Measurements from ENCODE around the gene PPP3CA. TPM values are rescaled to one million over a fixed set of nuclear protein-coding genes. Genes with fewer than 3 reads are reported as not detected.

PPP3CA gene
- total and polyA plus RNA-seq, 4 donors: 13.5 to 72.0 (median 30.7) TPM

DNA sequence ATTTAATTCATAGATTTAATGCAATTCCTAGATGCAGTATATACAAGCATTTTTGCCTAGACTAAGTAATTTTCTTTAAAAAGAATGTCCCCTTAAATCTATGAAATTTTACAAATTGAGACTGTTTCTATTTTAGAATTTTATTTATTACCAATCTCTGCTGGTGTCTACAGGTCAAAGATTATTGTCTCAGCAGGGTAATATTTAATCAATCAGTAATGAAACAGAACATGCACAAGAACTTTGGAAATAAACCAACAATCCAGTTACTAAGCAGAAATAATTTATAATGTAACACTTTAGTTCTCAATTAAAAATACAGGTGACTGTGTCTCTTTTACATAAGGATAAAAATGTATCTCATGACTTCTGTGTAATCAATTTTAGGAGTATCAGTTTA is 266.2 kb downstream of the PPP3CA start:
- Histone ChIP-seq H3K36me3 (ENCODE audit: control insufficient read depth in 4 of 4, insufficient read depth in 4 of 4, low read length in 4 of 4) (peaks cover 0 to 5% (median 0%) of the 10 kb centered on the region in 4 donors), H3K9ac (ENCODE audit: insufficient read depth in 1 of 2, low read length in 2 of 2) (no peak overlapping the region), H3K27ac (ENCODE audit: low read depth in 1 of 2, low read length in 1 of 2) (no peak overlapping the region), H3K4me1 (ENCODE audit: control insufficient read depth in 5 of 5, insufficient read depth in 5 of 5, low read length in 5 of 5) (no peaks in the 10 kb centered on the region), H3K9me3 (ENCODE audit: control insufficient read depth in 4 of 4, insufficient read depth in 3 of 4, low read length in 3 of 4) (no peaks in the 10 kb centered on the region), H3K27me3 (ENCODE audit: control insufficient read depth in 3 of 3, insufficient read depth in 3 of 3, low read length in 2 of 3) (no peaks in the 10 kb centered on the region), H3K4me3 (no peak overlapping the region)
- TF ChIP-seq, protein P1, sequence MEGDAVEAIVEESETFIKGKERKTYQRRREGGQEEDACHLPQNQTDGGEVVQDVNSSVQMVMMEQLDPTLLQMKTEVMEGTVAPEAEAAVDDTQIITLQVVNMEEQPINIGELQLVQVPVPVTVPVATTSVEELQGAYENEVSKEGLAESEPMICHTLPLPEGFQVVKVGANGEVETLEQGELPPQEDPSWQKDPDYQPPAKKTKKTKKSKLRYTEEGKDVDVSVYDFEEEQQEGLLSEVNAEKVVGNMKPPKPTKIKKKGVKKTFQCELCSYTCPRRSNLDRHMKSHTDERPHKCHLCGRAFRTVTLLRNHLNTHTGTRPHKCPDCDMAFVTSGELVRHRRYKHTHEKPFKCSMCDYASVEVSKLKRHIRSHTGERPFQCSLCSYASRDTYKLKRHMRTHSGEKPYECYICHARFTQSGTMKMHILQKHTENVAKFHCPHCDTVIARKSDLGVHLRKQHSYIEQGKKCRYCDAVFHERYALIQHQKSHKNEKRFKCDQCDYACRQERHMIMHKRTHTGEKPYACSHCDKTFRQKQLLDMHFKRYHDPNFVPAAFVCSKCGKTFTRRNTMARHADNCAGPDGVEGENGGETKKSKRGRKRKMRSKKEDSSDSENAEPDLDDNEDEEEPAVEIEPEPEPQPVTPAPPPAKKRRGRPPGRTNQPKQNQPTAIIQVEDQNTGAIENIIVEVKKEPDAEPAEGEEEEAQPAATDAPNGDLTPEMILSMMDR (IDR thresholded peaks at IDR 0.05; ENCODE audit: control extremely low read depth, extremely low read depth): no peak
- DNase-seq: no peak
- ATAC-seq (ENCODE audit: insufficient read depth, low FRiP score): no peak

- H3K9me3 ChIP-seq (ENCODE audit: control insufficient read depth in 4 of 4, insufficient read depth in 3 of 4, low read length in 3 of 4): no peaks in the 10 kb centered on the region
These were observed 268.4 kb downstream of the PPP3CA start for GRCh38 chr4:101078950-101079349.

GRCh38 chr4:101076032-101076431 is 271.3 kb downstream of the PPP3CA start:
- Histone ChIP-seq H3K4me3 (no peak overlapping the region), H3K36me3 (ENCODE audit: control insufficient read depth in 4 of 4, insufficient read depth in 4 of 4, low read length in 4 of 4) (no peaks in the 10 kb centered on the region), H3K4me1 (ENCODE audit: control insufficient read depth in 5 of 5, insufficient read depth in 5 of 5, low read length in 5 of 5) (no peaks in the 10 kb centered on the region), H3K27me3 (ENCODE audit: control insufficient read depth in 3 of 3, insufficient read depth in 3 of 3, low read length in 2 of 3) (no peaks in the 10 kb centered on the region), H3K9me3 (ENCODE audit: control insufficient read depth in 4 of 4, insufficient read depth in 3 of 4, low read length in 3 of 4) (no peaks in the 10 kb centered on the region), H3K9ac (ENCODE audit: insufficient read depth in 1 of 2, low read length in 2 of 2) (no peak overlapping the region), H3K27ac (ENCODE audit: low read depth in 1 of 2, low read length in 1 of 2) (no peak overlapping the region)
- 72 to 84% methylated on average over 1 of the region's 1 CpG for WGBS, 2 donors
- DNase-seq (no peak), ATAC-seq (ENCODE audit: insufficient read depth, low FRiP score) (no peak)
- TF ChIP-seq, protein P1 (IDR thresholded peaks at IDR 0.05; ENCODE audit: control extremely low read depth, extremely low read depth): no peak

More at GRCh38 chr4:101078950-101079349, 268.4 kb downstream of the PPP3CA start:
- ATAC-seq (ENCODE audit: insufficient read depth, low FRiP score): no peak
- Histone ChIP-seq H3K27ac (ENCODE audit: low read depth in 1 of 2, low read length in 1 of 2) (no peak overlapping the region), H3K9ac (ENCODE audit: insufficient read depth in 1 of 2, low read length in 2 of 2) (no peak overlapping the region), H3K27me3 (ENCODE audit: control insufficient read depth in 3 of 3, insufficient read depth in 3 of 3, low read length in 2 of 3) (no peaks in the 10 kb centered on the region), H3K4me1 (ENCODE audit: control insufficient read depth in 5 of 5, insufficient read depth in 5 of 5, low read length in 5 of 5) (no peaks in the 10 kb centered on the region), H3K36me3 (ENCODE audit: control insufficient read depth in 4 of 4, insufficient read depth in 4 of 4, low read length in 4 of 4) (peaks cover 0 to 2% (median 0%) of the 10 kb centered on the region in 4 donors), H3K4me3 (no peak overlapping the region)
- DNase-seq: no peak
- TF ChIP-seq, protein P1 (IDR thresholded peaks at IDR 0.05; ENCODE audit: control extremely low read depth, extremely low read depth): no peak
- 96 to 98% methylated on average over 2 of the region's 2 CpGs for WGBS, 2 donors

- no peaks in the 10 kb centered on the region for H3K4me1 ChIP-seq (ENCODE audit: control insufficient read depth in 5 of 5, insufficient read depth in 5 of 5, low read length in 5 of 5)
- no peak for ATAC-seq (ENCODE audit: insufficient read depth, low FRiP score)
- H3K4me3 ChIP-seq: no peak overlapping the region
- H3K27me3 ChIP-seq (ENCODE audit: control insufficient read depth in 3 of 3, insufficient read depth in 3 of 3, low read length in 2 of 3): no peaks in the 10 kb centered on the region
- no peak for DNase-seq
- no peak overlapping the region for H3K27ac ChIP-seq (ENCODE audit: low read depth in 1 of 2, low read length in 1 of 2)
- 90 to 96% methylated on average over 1 of the region's 1 CpG for WGBS, 2 donors
- no peaks in the 10 kb centered on the region for H3K36me3 ChIP-seq (ENCODE audit: control insufficient read depth in 4 of 4, insufficient read depth in 4 of 4, low read length in 4 of 4)
- H3K9me3 ChIP-seq (ENCODE audit: control insufficient read depth in 4 of 4, insufficient read depth in 3 of 4, low read length in 3 of 4): no peaks in the 10 kb centered on the region
- TF ChIP-seq, protein P1 (IDR thresholded peaks at IDR 0.05; ENCODE audit: control extremely low read depth, extremely low read depth): no peak
- no peak overlapping the region for H3K9ac ChIP-seq (ENCODE audit: insufficient read depth in 1 of 2, low read length in 2 of 2)
These were observed 271.8 kb downstream of the PPP3CA start for GRCh38 chr4:101075536-101075935.
